ENCODE measurements around the gene GCC2.

- TF ChIP-seq CEBPB (tag; IDR thresholded peaks at IDR 0.05) (no peak), KLF10 (CRISPR knock-in tag; IDR thresholded peaks at IDR 0.05) (no peak), XRCC5 (IDR thresholded peaks at IDR 0.05; ENCODE audit: low read depth, low read length) (no peak), ZBTB5 (IDR thresholded peaks at IDR 0.05) (no peak), SNRNP70 (optimal IDR thresholded peaks at IDR 0.05; ENCODE audit: low read depth, low read length) (no peak), GTF3C2 (IDR thresholded peaks at IDR 0.05; ENCODE audit: borderline replicate concordance, extremely low read depth, insufficient read length) (no peak), TGIF2 (CRISPR knock-in tag; IDR thresholded peaks at IDR 0.05) (no peak), CTCF (IDR thresholded peaks at IDR 0.05 in 2 of 3, conservative IDR thresholded peaks at IDR 0.05 in 1 of 3; ENCODE audit: insufficient read depth in 2 of 3, low read depth in 1 of 3, low read length in 3 of 3) (no peak), MXI1 (IDR thresholded peaks at IDR 0.05; ENCODE audit: low read depth, low read length) (no peak), SAFB2 (IDR thresholded peaks at IDR 0.05; ENCODE audit: borderline replicate concordance, low read depth, low read length, severe bottlenecking) (no peak), NFE2L1 (tag; IDR thresholded peaks at IDR 0.05; ENCODE audit: borderline replicate concordance, low read depth) (no peak)
Measured at GRCh38 chr2:108542071-108542470, 93.1 kb downstream of the GCC2 start.
